ENCODE results near the gene TTC12.

Gene TTC12

GRCh38 chr11:113365895-113366294, 51.5 kb downstream of the TTC12 start:
- Histone ChIP-seq H3K4me1 (ENCODE audit: control insufficient read depth, insufficient read depth, low read length) (no peaks in the 10 kb centered on the region), H3K36me3 (ENCODE audit: control insufficient read depth, insufficient read depth, low read length) (peaks cover 4% of the 10 kb centered on the region), H3K9ac (ENCODE audit: low read length) (no peak overlapping the region), H3K4me3 (ENCODE audit: low read length) (no peak overlapping the region), H3K9me3 (ENCODE audit: control insufficient read depth, low read length) (no peaks in the 10 kb centered on the region), H3K27me3 (ENCODE audit: control insufficient read depth, insufficient read depth, low read length) (no peaks in the 10 kb centered on the region)

DNA sequence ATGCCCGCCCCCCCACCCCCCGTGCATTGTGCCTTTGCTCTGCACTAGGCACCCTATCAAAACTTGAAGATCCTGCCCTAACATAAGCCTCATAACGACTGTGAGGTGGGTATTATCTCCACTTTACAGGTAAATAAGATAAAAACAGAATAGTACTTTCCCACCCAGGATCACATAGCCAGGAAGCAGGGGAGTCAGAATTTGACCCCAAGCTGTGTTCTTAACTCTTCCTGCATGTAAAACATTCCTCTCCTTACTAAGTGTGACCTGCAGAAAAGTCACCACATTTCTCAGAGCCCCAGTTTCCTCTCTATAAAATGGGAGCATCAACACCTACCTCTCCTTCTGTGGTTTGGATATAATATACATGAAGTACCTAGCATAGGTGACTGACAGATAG, 55.0 kb downstream of the TTC12 start:
- Histone ChIP-seq H3K9ac (ENCODE audit: low read length) (no peak overlapping the region), H3K4me3 (ENCODE audit: low read length) (no peak overlapping the region), H3K27me3 (ENCODE audit: control insufficient read depth, insufficient read depth, low read length) (no peaks in the 10 kb centered on the region), H3K4me1 (ENCODE audit: control insufficient read depth, insufficient read depth, low read length) (no peaks in the 10 kb centered on the region), H3K9me3 (ENCODE audit: control insufficient read depth, low read length) (no peaks in the 10 kb centered on the region), H3K36me3 (ENCODE audit: control insufficient read depth, insufficient read depth, low read length) (no peaks in the 10 kb centered on the region)

DNA sequence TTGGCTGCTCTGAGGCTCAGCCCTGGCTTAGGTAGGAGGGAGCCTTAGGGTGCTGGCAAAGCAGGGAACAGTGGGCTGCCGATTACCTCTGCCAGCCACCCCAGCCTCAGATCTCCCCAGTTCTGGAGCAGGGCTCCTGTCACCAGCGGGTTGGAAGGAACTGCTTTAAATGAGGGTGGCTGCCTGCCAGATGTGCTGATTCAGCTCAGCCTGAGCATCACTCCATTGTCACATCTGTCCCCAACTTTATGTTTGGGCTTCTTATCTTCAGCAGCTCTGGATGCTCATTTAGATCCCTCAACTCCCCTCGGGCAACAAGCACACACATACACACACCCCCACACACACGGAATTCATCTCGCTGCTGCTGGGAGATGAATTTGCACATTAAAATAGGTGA, 56.3 kb downstream of the TTC12 start:
- no peaks in the 10 kb centered on the region for H3K9me3 ChIP-seq (ENCODE audit: control insufficient read depth, low read length)
- no peaks in the 10 kb centered on the region for H3K27me3 ChIP-seq (ENCODE audit: control insufficient read depth, insufficient read depth, low read length)
- H3K9ac ChIP-seq (ENCODE audit: low read length), result no peak overlapping the region
- no peaks in the 10 kb centered on the region for H3K4me1 ChIP-seq (ENCODE audit: control insufficient read depth, insufficient read depth, low read length)
- no peaks in the 10 kb centered on the region for H3K36me3 ChIP-seq (ENCODE audit: control insufficient read depth, insufficient read depth, low read length)
- no peak overlapping the region for H3K4me3 ChIP-seq (ENCODE audit: low read length)

DNA sequence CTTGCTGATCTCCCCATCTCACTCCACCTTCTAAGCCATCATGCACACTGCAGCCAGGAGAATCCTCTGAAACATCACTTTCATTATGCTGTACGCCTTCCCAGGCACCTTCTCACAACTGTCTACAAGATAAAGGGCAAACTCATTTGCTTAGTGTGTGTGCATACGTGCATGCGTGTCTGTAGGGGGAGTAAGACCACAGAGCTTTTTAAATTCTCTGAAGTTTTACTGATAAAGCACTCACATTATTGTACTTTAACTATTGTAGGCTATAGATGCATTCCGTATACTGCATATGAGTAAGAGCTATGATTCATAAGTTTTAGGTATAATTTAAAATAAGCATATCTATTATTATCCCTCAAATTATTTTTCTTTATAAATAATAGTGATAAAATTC, 57.9 kb downstream of the TTC12 start:
- no peaks in the 10 kb centered on the region for H3K4me1 ChIP-seq (ENCODE audit: control insufficient read depth, insufficient read depth, low read length)
- no peaks in the 10 kb centered on the region for H3K36me3 ChIP-seq (ENCODE audit: control insufficient read depth, insufficient read depth, low read length)
- H3K9ac ChIP-seq (ENCODE audit: low read length), result no peak overlapping the region
- no peak overlapping the region for H3K4me3 ChIP-seq (ENCODE audit: low read length)
- H3K27me3 ChIP-seq (ENCODE audit: control insufficient read depth, insufficient read depth, low read length), result no peaks in the 10 kb centered on the region
- no peaks in the 10 kb centered on the region for H3K9me3 ChIP-seq (ENCODE audit: control insufficient read depth, low read length)

GRCh38 chr11:113373306-113373705, 58.9 kb downstream of the TTC12 start:
- Histone ChIP-seq H3K9me3 (ENCODE audit: control insufficient read depth, low read length) (no peaks in the 10 kb centered on the region), H3K9ac (ENCODE audit: low read length) (no peak overlapping the region), H3K4me1 (ENCODE audit: control insufficient read depth, insufficient read depth, low read length) (no peaks in the 10 kb centered on the region), H3K4me3 (ENCODE audit: low read length) (no peak overlapping the region), H3K27me3 (ENCODE audit: control insufficient read depth, insufficient read depth, low read length) (no peaks in the 10 kb centered on the region), H3K36me3 (ENCODE audit: control insufficient read depth, insufficient read depth, low read length) (no peaks in the 10 kb centered on the region)

GRCh38 chr11:113373981-113374560, 59.7 kb downstream of the TTC12 start:
- H3K9me3 ChIP-seq (ENCODE audit: control insufficient read depth, low read length), result no peaks in the 10 kb centered on the region
- H3K4me1 ChIP-seq (ENCODE audit: control insufficient read depth, insufficient read depth, low read length), result no peaks in the 10 kb centered on the region
- H3K4me3 ChIP-seq (ENCODE audit: low read length), result no peak overlapping the region
- H3K27me3 ChIP-seq (ENCODE audit: control insufficient read depth, insufficient read depth, low read length), result no peaks in the 10 kb centered on the region
- H3K36me3 ChIP-seq (ENCODE audit: control insufficient read depth, insufficient read depth, low read length), result no peaks in the 10 kb centered on the region
- H3K9ac ChIP-seq (ENCODE audit: low read length), result no peak overlapping the region

DNA sequence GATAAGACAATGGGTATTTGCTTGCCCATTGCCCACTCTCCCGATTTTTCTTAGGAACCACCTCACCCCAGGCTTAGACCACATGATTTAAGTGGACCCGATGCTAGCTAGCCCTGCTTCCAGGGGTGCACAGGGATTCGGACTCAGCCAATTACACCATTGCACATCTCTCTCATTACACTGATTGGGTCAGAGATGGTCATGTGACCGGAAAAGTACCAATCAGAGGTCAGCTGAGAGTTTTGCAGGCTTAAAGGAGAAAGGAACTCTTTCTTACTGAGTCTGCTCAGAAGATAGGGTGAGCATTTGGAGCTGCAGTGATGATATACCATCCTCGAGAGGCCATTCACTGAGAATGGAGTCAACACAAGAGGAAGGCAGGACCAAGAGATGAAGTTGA, 61.0 kb downstream of the TTC12 start:
- Histone ChIP-seq H3K9ac (ENCODE audit: low read length) (no peak overlapping the region), H3K4me3 (ENCODE audit: low read length) (no peak overlapping the region), H3K27me3 (ENCODE audit: control insufficient read depth, insufficient read depth, low read length) (no peaks in the 10 kb centered on the region), H3K9me3 (ENCODE audit: control insufficient read depth, low read length) (no peaks in the 10 kb centered on the region), H3K36me3 (ENCODE audit: control insufficient read depth, insufficient read depth, low read length) (no peaks in the 10 kb centered on the region), H3K4me1 (ENCODE audit: control insufficient read depth, insufficient read depth, low read length) (no peaks in the 10 kb centered on the region)

- no peaks in the 10 kb centered on the region for H3K9me3 ChIP-seq (ENCODE audit: control insufficient read depth, low read length)
- no peaks in the 10 kb centered on the region for H3K36me3 ChIP-seq (ENCODE audit: control insufficient read depth, insufficient read depth, low read length)
- no peaks in the 10 kb centered on the region for H3K27me3 ChIP-seq (ENCODE audit: control insufficient read depth, insufficient read depth, low read length)
- H3K9ac ChIP-seq (ENCODE audit: low read length), result no peak overlapping the region
- no peak overlapping the region for H3K4me3 ChIP-seq (ENCODE audit: low read length)
- H3K4me1 ChIP-seq (ENCODE audit: control insufficient read depth, insufficient read depth, low read length), result no peaks in the 10 kb centered on the region
Observed at GRCh38 chr11:113376156-113376555, 61.8 kb downstream of the TTC12 start.

- Histone ChIP-seq H3K27me3 (ENCODE audit: control insufficient read depth, insufficient read depth, low read length) (no peaks in the 10 kb centered on the region), H3K9ac (ENCODE audit: low read length) (no peak overlapping the region), H3K4me3 (ENCODE audit: low read length) (no peak overlapping the region), H3K4me1 (ENCODE audit: control insufficient read depth, insufficient read depth, low read length) (no peaks in the 10 kb centered on the region), H3K36me3 (ENCODE audit: control insufficient read depth, insufficient read depth, low read length) (no peaks in the 10 kb centered on the region), H3K9me3 (ENCODE audit: control insufficient read depth, low read length) (no peaks in the 10 kb centered on the region)
Observed at GRCh38 chr11:113377681-113378412, 63.5 kb downstream of the TTC12 start.

- Histone ChIP-seq H3K4me3 (ENCODE audit: low read length) (no peak overlapping the region), H3K9me3 (ENCODE audit: control insufficient read depth, low read length) (no peaks in the 10 kb centered on the region), H3K4me1 (ENCODE audit: control insufficient read depth, insufficient read depth, low read length) (no peaks in the 10 kb centered on the region), H3K9ac (ENCODE audit: low read length) (no peak overlapping the region), H3K27me3 (ENCODE audit: control insufficient read depth, insufficient read depth, low read length) (no peaks in the 10 kb centered on the region), H3K36me3 (ENCODE audit: control insufficient read depth, insufficient read depth, low read length) (no peaks in the 10 kb centered on the region)
Observed at GRCh38 chr11:113378692-113379091, 64.3 kb downstream of the TTC12 start.

DNA sequence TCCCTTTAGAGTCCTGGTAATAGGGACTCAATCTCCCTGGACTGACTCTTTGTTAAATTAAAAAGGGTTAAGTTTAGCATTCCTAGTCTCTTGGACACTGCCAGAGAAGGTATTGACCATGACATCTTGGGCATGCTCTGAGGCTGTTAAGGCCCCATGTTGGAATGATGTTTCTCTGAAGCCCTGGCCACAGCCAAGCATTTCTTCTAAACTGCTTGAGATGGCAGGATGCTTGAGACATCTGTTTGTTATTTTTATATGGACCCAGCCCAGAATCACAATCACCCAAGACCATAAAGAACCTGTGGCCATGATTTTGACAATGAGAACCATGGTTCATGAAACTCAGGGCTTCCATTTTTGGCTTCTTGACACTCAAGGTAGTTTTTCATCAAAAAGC, 67.7 kb downstream of the TTC12 start:
- no peaks in the 10 kb centered on the region for H3K9me3 ChIP-seq (ENCODE audit: control insufficient read depth, low read length)
- no peaks in the 10 kb centered on the region for H3K36me3 ChIP-seq (ENCODE audit: control insufficient read depth, insufficient read depth, low read length)
- H3K4me3 ChIP-seq (ENCODE audit: low read length), result no peak overlapping the region
- peaks cover 7% of the 10 kb centered on the region for H3K27me3 ChIP-seq (ENCODE audit: control insufficient read depth, insufficient read depth, low read length)
- H3K9ac ChIP-seq (ENCODE audit: low read length), result no peak overlapping the region
- H3K4me1 ChIP-seq (ENCODE audit: control insufficient read depth, insufficient read depth, low read length), result no peaks in the 10 kb centered on the region

DNA sequence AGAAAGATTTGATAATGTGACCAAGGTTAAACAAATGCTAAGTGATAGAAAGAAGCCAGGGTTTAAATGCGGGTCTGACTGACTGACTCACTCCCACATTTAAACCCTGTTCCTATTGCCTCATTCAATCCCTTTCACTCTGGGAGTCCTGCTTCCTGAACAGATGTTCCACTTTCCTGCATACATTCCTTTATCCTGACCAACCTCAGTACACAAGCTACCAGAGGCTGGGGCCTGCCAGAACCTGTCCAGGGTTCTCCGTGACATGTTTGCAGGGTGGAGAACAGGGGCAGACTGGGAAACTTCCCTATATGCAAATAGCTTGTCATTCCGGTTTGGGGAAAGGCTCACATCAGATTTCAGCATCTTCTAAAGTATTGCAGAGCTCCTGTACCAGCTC, 70.2 kb downstream of the TTC12 start:
- Histone ChIP-seq H3K9me3 (ENCODE audit: control insufficient read depth, low read length) (no peaks in the 10 kb centered on the region), H3K9ac (ENCODE audit: low read length) (no peak overlapping the region), H3K27me3 (ENCODE audit: control insufficient read depth, insufficient read depth, low read length) (peaks cover 24% of the 10 kb centered on the region)

More for the DNA sequence above, 70.2 kb downstream of the TTC12 start:
- H3K4me1 ChIP-seq (ENCODE audit: control insufficient read depth, insufficient read depth, low read length), result no peaks in the 10 kb centered on the region
- H3K4me3 ChIP-seq (ENCODE audit: low read length), result no peak overlapping the region
- no peaks in the 10 kb centered on the region for H3K36me3 ChIP-seq (ENCODE audit: control insufficient read depth, insufficient read depth, low read length)
